ENCODE results near the gene SPHK2.

SPHK2 gene

DNA sequence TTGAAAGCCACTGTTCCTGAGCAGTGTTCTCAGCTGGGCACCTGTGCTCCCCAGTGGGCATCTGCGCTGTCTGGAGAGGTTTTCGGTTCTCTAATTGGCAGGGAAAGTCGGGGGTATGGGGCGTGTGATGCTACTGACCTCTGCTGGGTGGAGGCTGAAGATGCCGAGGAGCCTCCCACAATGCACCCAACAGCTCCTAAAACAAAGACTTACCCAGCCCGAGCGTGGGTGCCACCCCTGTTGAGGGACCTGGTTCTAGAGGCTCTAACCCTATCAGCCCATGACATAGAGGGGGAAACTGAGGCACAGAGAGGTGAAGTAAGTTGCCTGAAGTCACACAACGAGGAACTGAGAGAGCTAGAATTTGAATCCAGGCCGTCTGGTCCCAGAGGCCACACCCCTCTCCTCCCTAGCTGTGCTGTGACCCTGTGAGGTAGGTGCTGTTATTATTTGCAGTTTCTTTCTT, 10.5 kb upstream of the SPHK2 start:
- no peaks in the 10 kb centered on the region for H3K79me2 ChIP-seq (ENCODE audit: control insufficient read depth, low read length)
- no peak overlapping the region for H3K4me3 ChIP-seq (ENCODE audit: low read length)

GRCh38 chr19:48609571-48610108, 9.7 kb upstream of the SPHK2 start:
- Histone ChIP-seq H3K4me2 (ENCODE audit: low read length) (no peak overlapping the region), H3K79me2 (ENCODE audit: control insufficient read depth, low read length) (no peaks in the 10 kb centered on the region), H3K27ac (ENCODE audit: low read depth, low read length) (no peak overlapping the region), H3K9me2 (replicated peaks; ENCODE audit: control insufficient read depth, low read length) (no peaks in the 10 kb centered on the region), H3K4me3 (ENCODE audit: low read length) (no peak overlapping the region), H3K27me3 (ENCODE audit: control insufficient read depth, low read length) (no peaks in the 10 kb centered on the region), H3K4me1 (ENCODE audit: control insufficient read depth, low read length) (0 out of 2 replicates have a peak, but pooled peaks cover 3% of the 10 kb centered on the region), H3F3A (ENCODE audit: control insufficient read depth, insufficient read depth) (peaks cover 6% of the 10 kb centered on the region), H4K20me1 (ENCODE audit: control insufficient read depth, insufficient read depth, low read depth, low read length) (no peaks in the 10 kb centered on the region), H3K36me3 (ENCODE audit: control insufficient read depth, low read length) (peaks cover 19% of the 10 kb centered on the region), H3K9me3 (ENCODE audit: control insufficient read depth, insufficient read depth, low read length) (no peaks in the 10 kb centered on the region)
- TF ChIP-seq, protein P1, sequence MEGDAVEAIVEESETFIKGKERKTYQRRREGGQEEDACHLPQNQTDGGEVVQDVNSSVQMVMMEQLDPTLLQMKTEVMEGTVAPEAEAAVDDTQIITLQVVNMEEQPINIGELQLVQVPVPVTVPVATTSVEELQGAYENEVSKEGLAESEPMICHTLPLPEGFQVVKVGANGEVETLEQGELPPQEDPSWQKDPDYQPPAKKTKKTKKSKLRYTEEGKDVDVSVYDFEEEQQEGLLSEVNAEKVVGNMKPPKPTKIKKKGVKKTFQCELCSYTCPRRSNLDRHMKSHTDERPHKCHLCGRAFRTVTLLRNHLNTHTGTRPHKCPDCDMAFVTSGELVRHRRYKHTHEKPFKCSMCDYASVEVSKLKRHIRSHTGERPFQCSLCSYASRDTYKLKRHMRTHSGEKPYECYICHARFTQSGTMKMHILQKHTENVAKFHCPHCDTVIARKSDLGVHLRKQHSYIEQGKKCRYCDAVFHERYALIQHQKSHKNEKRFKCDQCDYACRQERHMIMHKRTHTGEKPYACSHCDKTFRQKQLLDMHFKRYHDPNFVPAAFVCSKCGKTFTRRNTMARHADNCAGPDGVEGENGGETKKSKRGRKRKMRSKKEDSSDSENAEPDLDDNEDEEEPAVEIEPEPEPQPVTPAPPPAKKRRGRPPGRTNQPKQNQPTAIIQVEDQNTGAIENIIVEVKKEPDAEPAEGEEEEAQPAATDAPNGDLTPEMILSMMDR (IDR thresholded peaks at IDR 0.05; ENCODE audit: low read depth, low read length, poor library complexity, severe bottlenecking), result no peak
- no peak for TF ChIP-seq EZH2phosphoT487 (IDR thresholded peaks at IDR 0.05; ENCODE audit: borderline replicate concordance, low read length)

More for the DNA sequence above, 10.5 kb upstream of the SPHK2 start:
- no peak overlapping the region for H3K27ac ChIP-seq (ENCODE audit: low read depth, low read length)
- H3K27me3 ChIP-seq (ENCODE audit: control insufficient read depth, low read length), result no peaks in the 10 kb centered on the region
- H3K9me2 ChIP-seq (replicated peaks; ENCODE audit: control insufficient read depth, low read length), result no peaks in the 10 kb centered on the region
- peaks cover 11% of the 10 kb centered on the region for H3K36me3 ChIP-seq (ENCODE audit: control insufficient read depth, low read length)
- H3K4me2 ChIP-seq (ENCODE audit: low read length), result no peak overlapping the region
- H4K20me1 ChIP-seq (ENCODE audit: control insufficient read depth, insufficient read depth, low read depth, low read length), result no peaks in the 10 kb centered on the region
- 0 out of 2 replicates have a peak, but pooled peaks cover 3% of the 10 kb centered on the region for H3K4me1 ChIP-seq (ENCODE audit: control insufficient read depth, low read length)
- H3K9me3 ChIP-seq (ENCODE audit: control insufficient read depth, insufficient read depth, low read length), result no peaks in the 10 kb centered on the region
- H3F3A ChIP-seq (ENCODE audit: control insufficient read depth, insufficient read depth), result peaks cover 2% of the 10 kb centered on the region; the same call in 1 of the 2 replicates
- TF ChIP-seq EZH2phosphoT487 (IDR thresholded peaks at IDR 0.05; ENCODE audit: borderline replicate concordance, low read length), result no peak
- TF ChIP-seq, protein P1 (IDR thresholded peaks at IDR 0.05; ENCODE audit: low read depth, low read length, poor library complexity, severe bottlenecking), result peak; percentile 66

DNA sequence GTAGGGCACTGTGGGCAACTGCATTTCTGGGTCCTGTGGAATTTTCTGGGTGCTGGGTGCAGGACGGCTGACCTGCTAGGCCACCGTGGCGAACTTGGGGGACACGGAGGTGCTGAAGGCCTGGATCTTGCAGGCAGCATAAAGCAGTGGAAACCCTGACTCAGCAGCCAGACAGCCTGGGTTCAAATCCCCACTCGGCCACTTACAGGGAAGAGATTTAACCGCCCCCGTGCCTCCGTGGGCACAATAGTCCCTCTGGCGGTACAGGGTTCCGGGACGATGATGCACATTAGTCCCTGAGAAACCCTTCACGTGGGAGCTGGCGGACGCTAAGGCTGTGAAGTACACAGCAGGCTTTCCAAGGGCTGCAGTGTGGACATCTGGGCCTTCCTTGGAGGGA, 7.4 kb upstream of the SPHK2 start:
- Histone ChIP-seq H3K27ac (ENCODE audit: low read depth, low read length) (no peak overlapping the region), H3K79me2 (ENCODE audit: control insufficient read depth, low read length) (peaks cover 13% of the 10 kb centered on the region), H3K9me3 (ENCODE audit: control insufficient read depth, insufficient read depth, low read length) (no peaks in the 10 kb centered on the region), H3K4me1 (ENCODE audit: control insufficient read depth, low read length) (peaks cover 8% of the 10 kb centered on the region), H3K9me2 (replicated peaks; ENCODE audit: control insufficient read depth, low read length) (no peaks in the 10 kb centered on the region), H4K20me1 (ENCODE audit: control insufficient read depth, insufficient read depth, low read depth, low read length) (peaks cover 6% of the 10 kb centered on the region; the same call in 1 of the 2 replicates), H3K4me2 (ENCODE audit: low read length) (no peak overlapping the region), H3K36me3 (ENCODE audit: control insufficient read depth, low read length) (peaks cover 41% of the 10 kb centered on the region), H3F3A (ENCODE audit: control insufficient read depth, insufficient read depth) (peaks cover 16% of the 10 kb centered on the region), H3K27me3 (ENCODE audit: control insufficient read depth, low read length) (no peaks in the 10 kb centered on the region), H3K4me3 (ENCODE audit: low read length) (no peak overlapping the region)
- TF ChIP-seq, protein P1 (IDR thresholded peaks at IDR 0.05; ENCODE audit: low read depth, low read length, poor library complexity, severe bottlenecking), result no peak
- no peak for TF ChIP-seq EZH2phosphoT487 (IDR thresholded peaks at IDR 0.05; ENCODE audit: borderline replicate concordance, low read length)

All from DOHH2 (cell line).